IMR-90 (cell line): ENCODE data around the gene EXOC4.

Experiments used
- CTCF ChIP-seq: conservative IDR thresholded peaks from 2 replicates; pipeline ENCODE4 v1.5.1; 2012; ENCODE audit warnings: mild to moderate bottlenecking, low read depth, low read length, improper control_type of control experiment
- POLR2A ChIP-seq: IDR thresholded peaks from 2 replicates; pipeline ENCODE4 v1.6.1; 2012; ENCODE audit warnings: mild to moderate bottlenecking, low read depth, low read length
- RFX5 ChIP-seq: IDR thresholded peaks from 2 replicates; pipeline ENCODE4 v1.8.0; 2012; ENCODE audit warnings: low read depth, mild to moderate bottlenecking, low read length, moderate library complexity

- TF ChIP-seq CTCF (no peak), POLR2A (no peak), RFX5 (no peak)
Observed at GRCh38 chr7:133936074-133936473, 683.2 kb downstream of the EXOC4 start.
